Metanephros (tissue), 2 donors: ENCODE results near the gene LRCH4. TPM values are rescaled to one million over a fixed set of nuclear protein-coding genes. Genes with fewer than 3 reads are reported as not detected.

Experiments
- small RNA-seq: library from RNA; depleted of rRNA; stranded (forward); fragments of <200 nt; gene quantifications from one replicate; pipeline ENCODE3, GENCODE V24; 2014; ENCODE audit warnings: low replicate concordance
- total RNA-seq: library from RNA; depleted of rRNA; stranded (reverse); fragments of >200 nt; gene quantifications from one replicate; pipeline ENCODE4 v1.2.3, GENCODE V29; 2014

LRCH4 gene
- total RNA-seq: 43.5 TPM

GRCh38 chr7:100585511-100586265 is at the start of gene LRCH4:
LRCH4 (minus strand) TSS chr7:100586129; CDS start chr7:100586100, 29 bp downstream.

GRCh38 chr7:100611983-100612729 is 26.2 kb upstream of the LRCH4 start, which contains the start of gene MOSPD3:
MOSPD3 (plus strand) TSS chr7:100612540; CDS start chr7:100612792, 252 bp downstream.

GRCh38 chr7:100586266-100587025 is 517 bp upstream of the LRCH4 start, which contains the start of gene FBXO24:
FBXO24 (plus strand) TSS chr7:100586328; CDS start chr7:100586626, 298 bp downstream.

GRCh38 chr7:100573691-100574361 is 12.1 kb downstream of the LRCH4 start, which contains the start of gene SAP25:
SAP25 (minus strand) TSS chr7:100573900; CDS start chr7:100573742, 158 bp downstream.

GRCh38 chr7:100538654-100539435 is 47.1 kb downstream of the LRCH4 start, which contains the start of gene AGFG2:
AGFG2 (plus strand) TSS chr7:100539203; CDS start chr7:100539347, 144 bp downstream.

Small RNA genes within 50 kb of the gene (small RNA-seq; reads per million reads assigned to genes)
- not detected for gene RN7SL416P
- not detected for gene SAP25

Other genes starting within 250 kb of the LRCH4 start
- gene PILRB, start 228.0 kb downstream of the LRCH4 start, total RNA-seq: 39.7 TPM
- gene PILRA, start 212.6 kb downstream of the LRCH4 start, total RNA-seq: 6.1 TPM
- gene ZCWPW1, start 157.4 kb downstream of the LRCH4 start, total RNA-seq: 2.0 TPM
- gene MEPCE, start 156.3 kb downstream of the LRCH4 start, total RNA-seq: 42.0 TPM
- gene PPP1R35, start 149.6 kb downstream of the LRCH4 start, total RNA-seq: 20.1 TPM
- 0.58 TPM for gene SPACDR, start 121.9 kb downstream of the LRCH4 start, total RNA-seq
- gene TSC22D4, start 106.9 kb downstream of the LRCH4 start, total RNA-seq: 41.9 TPM
- gene NYAP1, start 102.2 kb downstream of the LRCH4 start, total RNA-seq: 2.9 TPM
- 13.9 TPM for gene AGFG2, start 46.9 kb downstream of the LRCH4 start, total RNA-seq
- gene SAP25, start 12.2 kb downstream of the LRCH4 start, total RNA-seq: 2.7 TPM
- gene FBXO24, start 199 bp upstream of the LRCH4 start, total RNA-seq: 0.82 TPM
- gene PCOLCE, start 16.2 kb upstream of the LRCH4 start, total RNA-seq: 101 TPM
- 15.4 TPM for gene MOSPD3, start 26.4 kb upstream of the LRCH4 start, total RNA-seq
- 5.3 TPM for gene TFR2, start 55.4 kb upstream of the LRCH4 start, total RNA-seq
- not detected for gene ACTL6B, start 70.3 kb upstream of the LRCH4 start, total RNA-seq
- gene GNB2, start 87.6 kb upstream of the LRCH4 start, total RNA-seq: 209 TPM
- 36.3 TPM for gene GIGYF1, start 108.1 kb upstream of the LRCH4 start, total RNA-seq
- 46.1 TPM for gene POP7, start 120.0 kb upstream of the LRCH4 start, total RNA-seq
- not detected for gene EPO, start 134.3 kb upstream of the LRCH4 start, total RNA-seq
- not detected for gene ZAN, start 147.5 kb upstream of the LRCH4 start, total RNA-seq
- gene EPHB4, start 241.4 kb upstream of the LRCH4 start, total RNA-seq: 91.7 TPM